Epidermal melanocyte (primary cell): ENCODE data around the gene APOBEC3F.
"Not testable (repeated sequence)": the region's sequence is repeated elsewhere in the genome, so short reads cannot be mapped to it uniquely, and the experiment has no call there.

Experiments
- DNase-seq: peaks from one replicate; pipeline ENCODE4 v3.0.0; 2011; ENCODE audit warnings: low spot score; ENCODE audit not compliant: insufficient read length

The APOBEC3F gene

DNA sequence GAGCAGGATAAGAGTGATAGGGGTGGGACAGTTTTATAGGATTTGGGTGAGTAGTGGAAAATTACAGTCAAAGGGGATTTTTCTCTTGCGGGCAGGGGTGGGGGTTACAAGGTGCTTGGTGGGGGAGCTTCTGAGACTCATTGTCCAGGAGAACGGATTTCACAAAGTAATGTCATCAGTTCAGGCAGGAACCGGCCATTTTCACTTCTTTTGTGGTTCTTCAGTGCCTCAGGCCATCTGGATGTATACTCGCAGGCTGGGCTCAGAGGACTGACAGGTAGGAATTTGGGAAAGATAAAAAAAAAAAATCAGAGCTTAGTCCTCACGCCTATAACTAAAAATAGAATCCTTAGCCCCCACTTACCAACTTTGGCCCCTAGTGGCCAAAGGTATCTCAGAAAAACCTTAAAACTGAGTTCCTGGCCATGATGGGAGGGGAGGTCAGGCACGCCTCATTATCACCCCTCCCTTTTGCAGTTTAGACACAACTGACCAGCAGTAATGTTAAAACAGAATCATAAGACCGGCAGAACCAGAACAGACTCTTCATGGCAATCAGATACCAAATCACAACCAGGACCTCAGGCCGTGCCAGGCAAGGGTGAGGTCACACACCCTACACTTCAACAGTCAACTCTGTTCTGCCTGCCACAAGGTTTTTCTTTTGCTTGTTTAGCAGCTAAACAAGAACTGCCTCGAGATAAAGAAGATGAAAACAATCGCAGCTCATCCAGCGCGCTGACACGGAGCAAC lies 27.5 kb downstream of the APOBEC3F start:
- no peak for DNase-seq

DNA sequence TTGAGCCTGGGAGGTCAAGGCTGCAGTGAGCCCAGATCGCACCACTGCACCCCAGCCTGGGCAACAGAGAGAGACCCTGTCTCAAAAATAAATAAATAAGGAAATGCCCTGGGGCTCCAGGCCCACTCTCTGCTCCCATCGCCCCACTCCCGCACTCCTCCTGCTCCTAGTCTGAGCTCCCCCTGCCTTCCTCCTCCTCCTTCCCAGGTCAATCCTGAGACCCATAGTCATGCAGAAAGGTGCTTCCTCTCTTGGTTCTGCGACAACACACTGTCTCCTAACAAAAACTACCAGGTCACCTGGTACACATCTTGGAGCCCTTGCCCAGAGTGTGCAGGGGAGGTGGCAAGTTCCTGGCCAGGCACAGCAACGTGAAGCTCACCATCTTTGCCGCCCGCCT lies 29.5 kb downstream of the APOBEC3F start:
- DNase-seq: no peak

DNA sequence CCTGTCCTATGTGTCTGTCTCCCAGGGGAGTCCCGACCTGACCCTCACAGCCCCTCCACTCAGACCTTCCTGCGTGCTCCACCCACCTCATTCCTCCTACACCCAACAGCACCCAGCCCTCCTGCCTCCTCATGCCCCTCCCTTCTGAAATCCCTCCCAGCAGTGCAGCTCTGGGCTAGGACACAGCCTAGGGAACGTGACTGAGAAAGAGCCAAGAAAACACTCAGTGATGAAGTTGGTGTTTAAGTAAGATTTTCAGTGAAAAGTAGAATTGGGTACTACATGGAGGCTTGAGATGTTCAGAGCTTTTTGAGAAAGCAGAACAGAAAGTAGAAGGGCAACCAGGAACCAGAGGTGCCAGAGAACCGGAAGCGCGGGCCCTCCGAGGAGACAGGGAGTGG lies 31.9 kb downstream of the APOBEC3F start:
- DNase-seq: not testable (repeated sequence)

DNA sequence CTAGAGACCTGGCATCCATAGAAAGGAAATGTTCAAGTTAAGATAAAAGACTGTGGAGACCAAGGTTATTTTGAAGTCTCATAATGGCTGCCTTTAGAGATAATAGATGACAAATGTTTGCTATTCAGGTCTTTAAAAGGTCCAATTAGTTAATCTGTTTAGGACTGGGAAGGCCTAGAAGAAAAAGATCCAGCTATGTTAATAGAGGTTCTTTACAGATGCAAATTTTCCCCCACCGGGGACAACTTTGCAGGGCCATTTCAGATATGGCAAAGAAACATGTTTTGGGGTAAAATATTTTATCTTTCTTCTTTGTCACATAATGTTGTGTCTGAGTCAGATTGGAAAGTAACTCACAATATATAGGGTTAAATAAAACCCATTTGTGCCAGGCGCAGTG lies 33.3 kb downstream of the APOBEC3F start:
- no peak for DNase-seq

DNA sequence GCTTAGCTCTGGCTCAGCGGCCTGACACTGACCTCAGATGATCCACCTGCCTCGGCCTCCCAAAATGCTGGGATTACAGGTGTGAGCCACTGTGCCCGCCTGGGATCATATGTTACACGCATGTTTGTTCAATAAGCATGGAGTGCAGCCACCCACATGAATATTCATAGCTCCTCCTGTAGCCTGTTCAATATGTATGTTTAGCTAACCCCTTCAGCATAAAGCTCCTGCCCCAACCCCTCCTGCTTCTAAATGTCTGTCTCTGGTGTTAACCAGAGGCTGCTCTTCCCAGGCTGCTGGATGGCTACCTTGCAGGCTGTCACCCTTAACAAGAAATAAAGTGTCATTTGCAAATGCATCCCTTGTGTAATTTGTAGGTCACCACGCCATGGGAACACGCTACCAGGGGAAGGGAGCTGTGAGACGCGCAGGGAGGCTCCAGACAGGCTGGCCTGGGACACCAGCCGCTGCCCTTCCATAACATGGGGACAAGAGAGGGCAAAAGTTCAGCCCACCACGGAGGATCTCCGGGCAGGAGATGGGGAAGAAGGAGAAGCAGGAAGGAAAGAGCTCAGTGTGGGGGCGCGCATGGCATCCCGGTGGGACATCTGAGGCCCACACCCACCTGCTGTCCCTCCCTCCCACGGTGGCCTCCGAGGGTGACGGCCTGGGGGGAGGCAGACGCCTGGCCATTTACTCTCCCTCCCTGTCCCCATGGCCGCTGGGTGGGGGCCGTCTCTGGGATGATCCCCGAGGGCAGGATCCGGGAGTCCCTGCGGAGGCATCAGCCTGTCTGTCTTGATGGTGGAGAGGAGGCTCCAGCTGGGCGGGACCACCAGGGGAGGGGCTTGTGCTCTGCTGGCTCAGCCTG lies 35.7 kb downstream of the APOBEC3F start:
- not testable (repeated sequence) for DNase-seq

DNA sequence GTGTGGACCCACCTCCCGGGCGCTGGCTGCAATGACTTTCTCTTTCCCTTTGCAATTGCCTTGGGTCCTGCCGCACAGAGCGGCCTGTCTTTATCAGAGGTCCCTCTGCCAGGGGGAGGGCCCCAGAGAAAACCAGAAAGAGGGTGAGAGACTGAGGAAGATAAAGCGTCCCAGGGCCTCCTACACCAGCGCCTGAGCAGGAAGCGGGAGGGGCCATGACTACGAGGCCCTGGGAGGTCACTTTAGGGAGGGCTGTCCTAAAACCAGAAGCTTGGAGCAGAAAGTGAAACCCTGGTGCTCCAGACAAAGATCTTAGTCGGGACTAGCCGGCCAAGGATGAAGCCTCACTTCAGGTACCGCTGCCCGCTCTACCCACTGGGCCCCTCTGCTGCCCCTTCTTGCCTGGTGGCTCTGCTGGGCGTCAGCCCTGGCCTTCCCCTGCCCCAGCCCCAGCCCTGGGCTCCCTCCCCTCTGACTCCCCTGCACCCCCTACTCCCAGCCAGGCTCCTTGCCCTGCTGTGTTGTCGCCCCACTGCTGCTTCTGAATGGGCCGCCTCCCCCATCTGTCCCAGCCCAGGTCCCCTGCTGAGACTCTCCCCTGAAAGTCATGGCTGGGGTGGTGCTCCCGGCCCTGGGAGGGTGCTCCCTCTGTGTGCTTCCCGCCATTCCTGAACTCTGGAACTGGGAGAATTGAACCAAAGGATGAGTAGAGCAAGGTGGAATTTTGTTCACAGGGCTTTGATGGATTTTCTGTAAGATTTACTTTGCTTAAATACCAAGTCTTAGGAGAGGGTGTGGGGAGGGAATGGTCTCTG lies 36.6 kb downstream of the APOBEC3F start, which contains the start of gene APOBEC3G:
Gene APOBEC3G (plus strand): TSS at position 250 of the 815 bp plus-strand sequence. CDS start 87 bp downstream, at position 337.
- DNase-seq: not testable (repeated sequence)

DNA sequence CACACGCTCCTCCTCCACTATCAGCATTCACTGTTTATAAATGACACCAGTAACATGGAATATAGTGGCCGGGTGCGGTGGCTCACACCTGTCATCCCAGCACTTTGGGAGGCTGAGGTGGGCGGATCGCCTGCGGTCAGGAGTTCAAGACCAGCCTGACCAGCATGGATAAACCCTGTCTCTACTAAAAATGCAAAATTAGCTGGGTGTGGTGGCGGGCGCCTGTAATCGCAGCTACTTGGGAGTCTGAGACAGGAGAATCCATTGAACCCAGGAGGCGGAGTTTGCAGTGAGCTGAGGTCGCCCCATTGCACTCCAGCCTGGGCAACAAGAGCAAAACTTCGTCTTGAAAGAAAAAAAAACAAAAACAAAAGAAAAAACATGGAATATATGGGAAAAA lies 37.2 kb downstream of the APOBEC3F start:
- not testable (repeated sequence) for DNase-seq

DNA sequence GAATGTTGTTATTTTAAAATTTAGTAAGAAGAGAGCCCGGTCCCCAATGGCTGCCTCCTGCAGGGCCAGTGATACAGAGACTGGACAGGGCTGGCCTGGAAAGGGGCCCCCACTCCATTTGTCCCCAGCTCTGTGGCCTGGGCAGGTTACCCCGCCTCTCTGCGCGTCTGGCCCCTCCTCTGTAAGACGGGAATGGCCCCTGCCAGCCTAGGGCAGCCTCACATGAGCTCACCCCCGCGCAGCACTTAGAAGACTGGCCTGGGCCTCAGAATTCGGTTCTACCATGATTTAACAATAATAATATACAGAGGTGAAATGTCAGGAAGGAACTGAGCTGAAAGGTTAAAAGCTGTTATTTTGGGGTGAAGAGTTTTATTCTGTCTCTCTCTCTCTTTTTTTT lies 37.7 kb downstream of the APOBEC3F start:
- DNase-seq: no peak

DNA sequence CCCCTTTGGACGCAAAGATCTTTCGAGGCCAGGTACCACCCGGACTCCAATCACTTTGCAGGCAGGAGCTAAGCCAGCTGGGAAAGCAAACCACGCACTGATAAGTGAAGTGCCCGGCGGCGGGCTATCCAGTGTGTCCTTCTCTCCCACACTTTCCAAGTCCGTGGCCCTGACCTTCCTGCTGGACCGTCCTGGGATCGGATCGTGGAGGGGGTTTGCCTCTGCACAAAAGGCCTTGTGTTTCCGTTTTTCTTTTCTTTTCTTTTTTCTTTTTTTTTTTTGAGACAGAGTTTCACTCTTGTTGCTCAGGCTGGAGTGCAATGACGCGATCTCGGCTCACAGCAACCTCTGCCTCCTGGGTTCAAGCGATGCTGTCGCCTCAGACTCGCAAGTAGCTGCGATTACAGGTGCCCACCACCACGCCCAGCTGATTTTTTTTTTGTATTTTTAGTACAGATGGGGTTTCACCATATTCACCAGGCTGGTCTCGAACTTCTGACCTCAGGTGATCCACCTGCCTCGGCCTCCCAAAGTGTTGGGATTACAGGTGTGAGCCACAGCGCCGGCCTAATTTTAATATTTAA lies 38.5 kb downstream of the APOBEC3F start:
- not testable (repeated sequence) for DNase-seq

DNA sequence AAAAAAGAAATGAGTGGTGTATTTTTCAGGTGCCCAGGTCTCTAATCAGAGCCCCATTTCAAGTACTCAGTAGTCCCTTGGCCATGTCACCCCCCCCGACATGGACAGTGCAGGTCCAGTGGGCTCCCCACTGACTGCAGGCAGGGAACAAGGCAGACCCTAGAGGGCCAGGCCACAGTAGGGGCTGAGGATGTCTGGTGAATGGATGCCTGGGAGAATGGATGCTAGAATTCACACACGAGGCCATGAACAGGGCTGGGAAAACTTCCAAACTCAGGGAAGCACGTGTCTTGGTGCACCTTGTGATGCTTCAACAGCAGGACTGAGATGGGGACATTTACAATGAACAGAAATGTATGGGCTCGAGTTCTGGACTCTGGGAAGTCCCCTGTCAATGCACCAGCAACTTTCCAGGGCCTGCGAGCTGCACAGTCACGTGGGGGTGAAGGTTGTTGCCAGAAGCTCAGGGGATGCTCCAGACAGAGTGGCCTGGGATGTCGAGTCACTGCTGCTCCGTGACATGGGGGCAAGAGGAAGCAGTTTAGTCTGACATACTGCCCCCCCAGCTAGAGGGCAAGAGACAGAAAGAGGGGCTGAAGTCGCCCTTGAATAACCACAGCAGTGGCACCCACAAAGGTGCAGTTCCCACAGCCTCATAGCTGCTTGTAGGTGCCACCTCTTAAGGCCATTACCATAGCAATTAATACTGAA lies 39.5 kb downstream of the APOBEC3F start:
- no peak for DNase-seq

DNA sequence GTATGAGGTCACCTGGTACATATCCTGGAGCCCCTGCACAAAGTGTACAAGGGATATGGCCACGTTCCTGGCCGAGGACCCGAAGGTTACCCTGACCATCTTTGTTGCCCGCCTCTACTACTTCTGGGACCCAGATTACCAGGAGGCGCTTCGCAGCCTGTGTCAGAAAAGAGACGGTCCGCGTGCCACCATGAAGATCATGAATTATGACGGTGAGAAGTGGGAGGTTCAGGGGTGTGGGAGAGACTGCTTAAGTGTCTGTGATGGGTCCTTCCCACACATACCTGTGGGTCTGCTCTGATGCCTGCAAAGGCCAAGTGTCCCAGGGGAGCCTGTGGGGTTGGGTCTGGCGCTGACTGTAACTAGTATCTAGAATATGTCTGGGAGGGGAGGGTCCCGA lies 40.4 kb downstream of the APOBEC3F start:
- DNase-seq: no peak

DNA sequence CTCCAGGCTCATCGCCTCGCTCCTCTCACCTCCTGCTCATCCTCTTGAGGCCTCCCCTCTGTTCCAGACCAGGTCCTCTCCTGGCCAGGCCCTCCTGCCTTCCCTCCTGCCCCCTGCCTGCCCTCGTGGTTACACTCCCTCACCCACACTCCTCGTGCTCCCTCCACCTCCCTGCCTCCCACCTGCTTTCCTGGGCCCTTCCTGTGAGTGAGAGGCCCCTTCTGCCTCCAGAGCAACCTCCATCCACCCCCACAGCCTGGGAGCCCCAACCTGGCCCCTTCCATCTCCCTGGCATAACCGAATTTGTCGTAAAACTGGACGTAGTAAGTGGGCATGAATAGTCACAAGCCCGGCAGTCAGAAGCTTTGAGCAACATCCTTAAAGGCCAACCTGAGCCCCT lies 40.9 kb downstream of the APOBEC3F start:
- DNase-seq: no peak

DNA sequence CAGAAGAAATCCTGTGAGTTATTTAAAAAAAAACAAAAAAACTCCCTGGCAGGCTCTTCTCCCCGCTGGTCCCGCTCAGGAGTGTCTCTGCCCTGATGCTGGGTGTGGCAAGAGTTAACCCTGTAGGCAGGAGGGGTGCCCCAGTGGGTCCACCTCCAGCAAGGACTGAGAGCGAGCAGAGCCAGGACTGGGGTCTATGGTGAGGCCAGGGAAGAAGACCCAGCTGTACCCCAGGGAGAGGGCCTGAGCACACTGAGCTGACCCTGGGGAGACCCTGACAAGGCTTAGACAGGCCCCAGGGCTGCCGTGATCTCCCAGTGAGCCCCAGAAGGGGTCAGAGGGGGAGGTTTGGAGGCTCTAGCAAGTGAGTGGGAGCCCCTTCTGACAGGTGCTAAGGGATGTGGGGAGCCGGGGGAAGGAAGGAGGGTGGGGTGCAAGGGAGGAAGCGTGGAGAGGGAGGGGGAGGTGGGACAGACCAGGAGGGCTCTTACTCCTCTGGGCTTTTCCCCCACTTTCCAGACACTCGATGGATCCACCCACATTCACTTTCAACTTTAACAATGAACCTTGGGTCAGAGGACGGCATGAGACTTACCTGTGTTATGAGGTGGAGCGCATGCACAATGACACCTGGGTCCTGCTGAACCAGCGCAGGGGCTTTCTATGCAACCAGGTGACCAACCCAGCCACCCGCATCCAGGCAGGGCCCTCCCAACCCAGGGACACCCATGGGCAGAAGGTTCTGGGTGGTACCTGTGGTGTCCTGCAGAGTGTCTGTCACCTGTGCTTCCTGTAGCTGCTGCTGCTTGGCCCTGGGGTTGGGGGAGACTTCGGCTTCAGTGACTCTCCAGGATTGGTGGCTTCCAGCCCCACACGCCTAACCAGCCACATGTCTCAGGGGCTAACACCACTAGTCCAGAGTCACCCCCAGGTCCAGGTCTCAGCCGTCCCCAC lies 42.8 kb downstream of the APOBEC3F start:
- DNase-seq: no peak

DNA sequence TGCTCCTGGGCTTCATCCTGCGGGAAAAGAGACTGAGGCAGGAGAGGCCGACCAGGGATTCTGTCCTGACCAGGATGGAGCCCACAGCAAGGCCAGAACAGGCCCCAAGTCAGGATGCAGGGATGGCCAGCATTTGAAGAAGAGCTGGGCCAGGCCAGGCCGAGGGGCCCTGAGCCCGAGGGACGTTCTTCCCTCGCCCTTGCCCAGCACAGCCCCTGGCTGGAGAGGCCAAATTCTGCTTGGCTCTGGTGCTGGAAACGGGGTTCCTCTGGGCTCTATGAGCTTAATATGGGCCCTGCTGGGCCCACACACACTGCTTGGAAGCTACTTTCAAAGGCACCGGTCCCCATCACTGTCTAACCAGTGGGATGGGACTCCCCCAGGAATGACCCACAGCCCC lies 44.0 kb downstream of the APOBEC3F start:
- no peak for DNase-seq

DNA sequence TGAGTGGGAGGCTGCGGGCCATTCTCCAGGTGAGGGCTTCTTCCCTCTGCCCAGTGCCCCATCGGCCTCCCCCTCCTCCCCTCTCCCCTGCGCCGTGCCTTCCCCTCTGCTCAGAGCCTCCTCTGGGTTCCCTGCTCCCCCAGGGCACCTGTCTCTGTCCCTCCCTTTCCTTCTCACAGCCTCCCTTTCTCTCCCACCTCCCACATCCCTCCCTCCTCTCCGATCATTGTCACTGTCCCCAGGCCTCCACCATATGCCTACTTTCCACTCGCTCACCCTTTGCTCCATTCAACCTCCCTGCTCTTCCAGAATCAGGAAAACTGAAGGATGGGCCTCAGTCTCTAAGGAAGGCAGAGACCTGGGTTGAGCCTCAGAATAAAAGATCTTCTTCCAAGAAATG lies 46.4 kb downstream of the APOBEC3F start:
- DNase-seq: no peak

DNA sequence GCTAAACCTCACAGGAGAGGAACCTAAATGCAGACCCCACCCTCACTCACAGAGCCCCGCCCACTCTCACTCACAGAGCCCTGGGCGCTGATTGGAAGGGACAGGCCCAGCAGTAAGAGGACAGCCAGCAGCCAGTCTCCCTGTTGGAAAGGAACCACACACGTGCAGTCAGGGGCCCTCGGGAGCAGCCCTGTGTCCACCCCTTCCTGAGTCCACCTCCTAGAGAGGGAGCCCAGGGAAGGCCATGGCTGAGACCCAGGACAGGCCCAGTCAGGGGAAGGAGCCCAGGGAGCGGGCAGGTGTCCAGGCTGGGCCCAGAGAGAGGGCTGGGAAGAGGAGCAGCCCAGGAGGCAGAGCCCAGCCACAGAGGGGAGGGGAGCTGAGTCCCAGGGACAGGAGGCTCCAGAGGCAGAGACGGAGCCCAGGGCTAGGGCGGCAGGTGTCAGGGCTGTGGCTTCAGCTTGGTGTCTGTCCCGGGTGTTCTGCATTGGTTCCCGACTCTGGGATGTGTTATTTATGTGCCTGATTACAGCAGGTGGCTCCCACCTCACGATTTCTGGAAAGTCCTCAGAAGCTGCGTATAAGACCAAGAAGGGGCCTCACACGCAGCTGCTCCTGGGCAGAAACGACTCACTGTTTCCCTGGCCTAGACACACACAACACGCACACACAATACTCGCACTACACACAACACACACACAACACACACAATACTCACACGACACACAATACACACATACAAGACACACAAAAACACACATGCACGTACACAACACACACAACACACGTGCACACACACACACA lies 47.4 kb downstream of the APOBEC3F start:
- no peak for DNase-seq

DNA sequence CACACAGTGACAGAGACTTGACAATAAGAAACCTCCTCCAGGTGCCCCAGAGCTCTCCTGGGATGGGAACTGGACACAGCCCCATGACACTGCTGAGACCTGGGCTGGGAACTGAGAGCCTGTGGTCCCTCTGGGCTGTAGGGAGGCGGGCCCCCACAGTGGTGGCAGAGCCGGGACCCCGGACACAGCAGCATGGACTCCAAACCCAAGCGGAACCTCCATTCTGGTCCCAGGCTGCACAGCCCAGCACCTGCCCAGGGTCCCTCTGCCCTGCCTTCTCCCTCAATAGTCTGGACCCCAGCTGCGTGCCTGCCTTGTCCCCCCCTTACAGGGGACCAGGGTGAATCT lies 48.0 kb downstream of the APOBEC3F start:
- no peak for DNase-seq

DNA sequence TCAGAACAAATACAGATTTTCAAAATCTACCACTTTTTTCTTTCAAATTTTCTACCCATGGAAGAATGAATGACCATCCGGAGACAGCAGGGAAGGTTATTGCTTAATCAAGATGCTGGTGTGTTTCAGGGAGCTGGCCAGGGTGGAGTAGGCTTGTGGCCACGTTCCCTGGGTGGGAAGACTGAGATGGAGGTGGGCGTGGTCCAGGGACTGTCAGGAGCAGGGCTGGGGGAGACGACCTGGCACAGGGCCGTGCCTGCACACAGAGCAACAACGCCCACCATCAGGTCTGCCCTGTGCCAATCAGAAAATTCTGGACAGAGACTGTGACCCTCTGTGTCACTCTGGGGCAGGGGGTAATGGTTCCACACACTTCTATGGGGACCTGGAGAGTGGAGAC lies 49.3 kb downstream of the APOBEC3F start:
- no peak for DNase-seq
